Fibroblast of the aortic adventitia (primary cell): ENCODE measurements around the gene COL11A1. TPM values are rescaled to one million over a fixed set of nuclear protein-coding genes. Genes with fewer than 3 reads are reported as not detected.

Experiments
- DNase-seq: peaks from one replicate; pipeline ENCODE4 v3.0.0-alpha.2; 2010; ENCODE audit warnings: low read depth
- H3K4me3 ChIP-seq: 2 replicates; pipeline ENCODE4 v1.5.1; 2011; ENCODE audit warnings: low read depth, mild to moderate bottlenecking, control low read depth, low read length, moderate library complexity
- total RNA-seq: library from RNA; depleted of rRNA; stranded (reverse); fragments of >200 nt; gene quantifications from 2 replicates; pipeline ENCODE4 v1.2.3, GENCODE V29; 2012; ENCODE audit warnings: low replicate concordance
- TF ChIP-seq, protein P1 (sequence below): IDR thresholded peaks from 2 replicates; pipeline ENCODE4 v1.5.1; 2011; ENCODE audit warnings: mild to moderate bottlenecking, low read length, control low read depth, inconsistent platforms; ENCODE audit not compliant: insufficient read depth

COL11A1 gene
- total RNA-seq, 1 donor = 0.45 TPM

- DNase-seq = no peak
- TF ChIP-seq, protein P1, sequence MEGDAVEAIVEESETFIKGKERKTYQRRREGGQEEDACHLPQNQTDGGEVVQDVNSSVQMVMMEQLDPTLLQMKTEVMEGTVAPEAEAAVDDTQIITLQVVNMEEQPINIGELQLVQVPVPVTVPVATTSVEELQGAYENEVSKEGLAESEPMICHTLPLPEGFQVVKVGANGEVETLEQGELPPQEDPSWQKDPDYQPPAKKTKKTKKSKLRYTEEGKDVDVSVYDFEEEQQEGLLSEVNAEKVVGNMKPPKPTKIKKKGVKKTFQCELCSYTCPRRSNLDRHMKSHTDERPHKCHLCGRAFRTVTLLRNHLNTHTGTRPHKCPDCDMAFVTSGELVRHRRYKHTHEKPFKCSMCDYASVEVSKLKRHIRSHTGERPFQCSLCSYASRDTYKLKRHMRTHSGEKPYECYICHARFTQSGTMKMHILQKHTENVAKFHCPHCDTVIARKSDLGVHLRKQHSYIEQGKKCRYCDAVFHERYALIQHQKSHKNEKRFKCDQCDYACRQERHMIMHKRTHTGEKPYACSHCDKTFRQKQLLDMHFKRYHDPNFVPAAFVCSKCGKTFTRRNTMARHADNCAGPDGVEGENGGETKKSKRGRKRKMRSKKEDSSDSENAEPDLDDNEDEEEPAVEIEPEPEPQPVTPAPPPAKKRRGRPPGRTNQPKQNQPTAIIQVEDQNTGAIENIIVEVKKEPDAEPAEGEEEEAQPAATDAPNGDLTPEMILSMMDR = no peak
- H3K4me3 ChIP-seq = no peak overlapping the region
These were observed 254.6 kb downstream of the COL11A1 start for GRCh38 chr1:102853701-102854187.

DNA sequence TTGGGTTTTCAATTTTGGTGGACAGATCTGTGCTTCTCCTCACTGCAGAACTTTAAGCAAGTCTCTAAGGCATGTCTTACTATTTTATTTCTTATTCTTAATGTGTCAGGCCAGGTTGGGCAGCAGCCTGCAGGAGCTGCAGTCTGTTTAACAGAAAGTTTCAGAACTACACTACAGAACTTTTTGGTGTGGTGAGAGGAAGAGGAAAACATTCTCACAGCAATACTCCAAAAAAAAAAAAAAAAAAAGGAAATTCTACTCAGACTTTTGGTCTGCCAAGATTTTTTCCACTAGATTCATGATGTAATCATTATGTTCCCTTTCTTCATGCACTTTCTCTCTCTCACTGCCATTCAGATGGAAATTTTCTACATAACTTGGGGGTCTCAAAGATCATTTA, 255.2 kb downstream of the COL11A1 start:
- TF ChIP-seq, protein P1 = no peak
- peak; percentile 9 for DNase-seq
- no peak overlapping the region for H3K4me3 ChIP-seq

DNA sequence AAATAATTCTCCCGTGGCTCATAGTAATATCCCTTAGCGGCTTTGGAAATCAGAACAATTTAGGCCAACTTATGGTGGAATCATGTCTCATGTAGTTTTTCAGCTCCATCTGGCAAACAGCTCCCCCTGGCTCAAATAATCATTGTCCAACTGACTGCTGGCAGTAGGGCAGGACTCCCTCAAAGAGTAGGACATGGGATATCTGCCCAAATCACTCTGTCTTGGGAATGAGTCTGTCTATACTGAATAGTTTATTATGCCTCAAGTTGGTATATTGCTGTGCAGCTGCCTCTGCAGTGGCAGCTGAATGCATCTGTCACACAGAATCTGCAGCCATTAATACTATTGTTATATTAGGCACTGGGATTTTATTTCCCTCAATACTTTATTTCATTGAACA, 255.7 kb downstream of the COL11A1 start:
- H3K4me3 ChIP-seq = no peak overlapping the region
- DNase-seq = no peak
- TF ChIP-seq, protein P1 = no peak

- H3K4me3 ChIP-seq = no peak overlapping the region
- DNase-seq = no peak
- TF ChIP-seq, protein P1 = no peak
These were observed 256.7 kb downstream of the COL11A1 start for GRCh38 chr1:102851616-102852015.

- no peak for DNase-seq
- H3K4me3 ChIP-seq = no peak overlapping the region
- TF ChIP-seq, protein P1 = no peak
These were observed 265.7 kb downstream of the COL11A1 start for GRCh38 chr1:102842606-102843005.

DNA sequence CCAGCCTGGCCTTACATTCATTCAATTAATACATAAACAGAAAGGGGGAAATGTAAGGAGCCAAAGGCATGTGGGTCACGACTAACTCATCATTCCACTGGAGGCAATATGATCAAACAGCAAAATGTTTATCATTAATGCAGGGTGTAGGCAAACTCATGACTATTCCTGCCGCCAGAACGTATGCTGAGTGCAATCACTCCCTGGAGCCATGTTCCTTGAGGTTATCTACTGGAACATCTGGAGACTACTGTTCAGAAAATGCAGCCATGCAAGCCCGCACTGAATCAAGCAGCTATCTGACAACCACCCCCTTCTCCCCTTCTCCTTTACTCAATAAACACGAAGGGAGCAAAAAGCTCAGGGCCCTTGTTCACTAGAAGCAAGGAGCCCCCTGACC, 267.6 kb downstream of the COL11A1 start:
- TF ChIP-seq, protein P1 = no peak
- DNase-seq = no peak
- no peak overlapping the region for H3K4me3 ChIP-seq

GRCh38 chr1:102838016-102838415, 270.3 kb downstream of the COL11A1 start:
- DNase-seq = no peak
- H3K4me3 ChIP-seq = no peak overlapping the region
- TF ChIP-seq, protein P1 = no peak
